OCI-M1 (cell line): Measurements from ENCODE around the gene ZNF679.
"Not testable (repeated sequence)": the region's sequence is repeated elsewhere in the genome, so short reads cannot be mapped to it uniquely, and the experiment has no call there.

Source experiments
- DNase-seq: peaks from one replicate; lab custom pipeline; 2025; lab: John Stamatoyannopoulos, UW

The ZNF679 gene

GRCh38 chr7:64310426-64310825 is 82.2 kb downstream of the ZNF679 start:
- DNase-seq = no peak

GRCh38 chr7:64312826-64313225 is 84.6 kb downstream of the ZNF679 start:
- no peak for DNase-seq

DNA sequence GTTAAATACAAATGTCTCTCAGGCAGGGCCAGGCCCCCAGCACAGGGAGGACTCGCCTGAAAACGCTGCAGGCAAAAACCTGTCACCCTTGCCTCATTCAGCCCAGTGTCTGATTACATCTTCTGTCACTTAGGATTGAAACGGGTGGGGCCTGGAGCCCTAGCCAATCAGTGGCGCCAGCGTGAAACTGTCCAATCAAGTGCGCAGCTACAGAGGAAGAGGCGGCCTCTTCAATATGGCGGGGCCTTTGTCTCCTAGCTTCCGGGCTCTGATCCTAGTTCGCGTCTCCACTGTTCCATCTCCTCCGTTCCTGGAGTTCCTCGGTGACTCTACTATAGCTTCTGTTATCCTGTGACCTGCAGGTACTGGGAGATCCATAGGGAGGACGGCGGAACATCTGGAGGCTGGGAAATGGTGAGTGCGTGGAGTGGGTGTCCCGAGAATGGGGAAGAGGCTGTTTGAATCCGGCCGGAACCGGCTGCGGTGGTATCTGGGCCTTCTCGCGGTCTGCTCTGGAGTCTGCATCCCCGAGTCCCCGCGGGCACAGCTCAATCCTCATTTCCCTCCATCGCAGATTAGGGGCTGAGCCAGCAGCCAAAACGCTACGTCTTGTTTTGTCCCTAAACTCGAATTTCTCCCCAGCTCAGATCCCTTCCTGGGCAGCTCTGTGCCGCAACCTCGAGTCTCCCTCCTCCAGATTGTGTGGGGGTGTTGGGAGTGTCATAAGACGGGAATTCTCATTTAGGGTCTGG is 85.6 kb downstream of the ZNF679 start, which contains the start of gene ZNF736:
TSS of gene ZNF736 (plus strand) at position 222 of the 752 bp plus-strand sequence. CDS start at position 412, 190 bp downstream.
- peak; percentile 99 for DNase-seq

DNA sequence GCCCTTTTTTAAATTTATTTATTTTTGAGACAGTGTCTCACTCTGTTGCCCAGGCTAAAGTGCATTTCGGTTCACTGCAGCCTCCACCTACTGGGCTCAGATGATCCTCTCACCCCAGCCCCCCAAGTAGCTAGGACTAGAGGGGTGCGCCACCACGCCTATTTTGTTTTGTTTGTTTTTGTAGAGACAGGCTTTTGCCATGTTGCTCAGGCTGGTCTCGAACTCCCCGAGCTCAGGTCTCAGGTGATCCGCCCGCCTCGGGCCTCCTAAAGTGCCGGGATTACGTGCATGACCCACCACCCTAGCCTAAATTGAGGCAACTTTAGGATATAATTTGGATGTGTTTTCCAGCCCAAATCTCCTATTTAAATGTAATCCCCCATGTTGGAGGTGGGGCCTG is 86.3 kb downstream of the ZNF679 start:
- DNase-seq = peak; percentile 67

- DNase-seq = not testable (repeated sequence)
These were observed 87.9 kb downstream of the ZNF679 start for GRCh38 chr7:64316031-64316742.
